Measurements from ENCODE around the gene MUC5B. TPM values are rescaled to one million over a fixed set of nuclear protein-coding genes. Genes with fewer than 3 reads are reported as not detected.

MUC5B gene
- total and polyA plus RNA-seq, 2 of the 13 experiments (the other 11 are each of a cell fraction or from before 2014, with no cell fraction given), result 0.01 TPM; not detected in 1

DNA sequence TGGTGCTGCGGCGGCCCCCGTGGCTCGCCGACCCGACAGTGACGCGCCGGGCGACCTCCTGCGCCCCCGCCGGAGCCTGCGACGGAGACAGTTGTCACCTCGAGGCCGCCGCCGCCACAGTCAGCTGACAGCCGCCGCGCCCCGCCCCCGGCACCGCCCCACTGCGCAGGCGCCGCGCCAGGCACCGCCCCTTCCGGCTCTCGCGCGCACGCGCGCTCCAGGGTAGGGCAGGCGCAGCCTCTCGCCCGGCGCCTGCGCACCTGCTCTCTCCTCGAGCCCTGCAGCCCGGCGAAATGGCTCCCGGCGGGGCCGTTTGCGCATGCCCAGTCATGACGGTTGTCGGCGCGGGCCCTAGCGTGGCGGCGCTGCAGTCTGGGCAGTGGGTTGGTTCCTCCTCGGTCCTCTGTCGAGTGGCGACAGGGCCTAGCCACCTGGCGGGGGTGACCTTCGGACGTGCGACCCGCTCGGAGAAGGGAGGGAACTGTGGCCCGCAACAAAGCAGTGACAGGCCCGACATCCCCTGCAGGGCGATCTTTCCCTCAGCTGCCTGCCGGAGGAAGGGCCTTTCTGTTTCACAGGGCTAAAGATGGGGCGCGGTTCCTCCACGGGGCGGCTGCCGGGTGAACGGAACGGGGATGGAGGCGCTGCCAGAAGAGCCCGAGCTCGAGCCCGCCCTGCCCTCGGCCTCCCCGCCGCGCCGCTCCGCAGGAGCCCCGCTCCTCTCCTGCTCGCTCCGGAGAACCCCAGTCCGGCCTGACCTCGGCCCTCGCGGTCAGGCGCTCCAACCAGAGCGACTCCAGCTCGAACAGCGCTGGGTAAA is 86.8 kb downstream of the MUC5B start, which contains the start of gene TOLLIP (continued):
- 0 out of 2 replicates have a peak, but pooled peaks have one; percentile 34 for TF ChIP-seq HOXD1 (CRISPR knock-in tag; IDR thresholded peaks at IDR 0.05)
- TF ChIP-seq ATRX (CRISPR knock-in tag; IDR thresholded peaks at IDR 0.05; ENCODE audit: borderline replicate concordance), result no peak
- no peak; the same call in 1 of the 2 replicates for TF ChIP-seq MTF2 (CRISPR knock-in tag; IDR thresholded peaks at IDR 0.05; ENCODE audit: borderline replicate concordance)
- TF ChIP-seq SMC3 (IDR thresholded peaks at IDR 0.05; ENCODE audit: low read length), result no peak
- no peak for TF ChIP-seq ZNF234 (CRISPR knock-in tag; conservative IDR thresholded peaks at IDR 0.05)
- no peak for TF ChIP-seq MAFK (conservative IDR thresholded peaks at IDR 0.05 in 1 of 2, IDR thresholded peaks at IDR 0.05 in 1 of 2; ENCODE audit: low read length in 2 of 2)
- TF ChIP-seq ZNF678 (CRISPR knock-in tag; IDR thresholded peaks at IDR 0.05), result peak; percentile 96; the same call in 1 of the 2 replicates
- TF ChIP-seq, protein P1, sequence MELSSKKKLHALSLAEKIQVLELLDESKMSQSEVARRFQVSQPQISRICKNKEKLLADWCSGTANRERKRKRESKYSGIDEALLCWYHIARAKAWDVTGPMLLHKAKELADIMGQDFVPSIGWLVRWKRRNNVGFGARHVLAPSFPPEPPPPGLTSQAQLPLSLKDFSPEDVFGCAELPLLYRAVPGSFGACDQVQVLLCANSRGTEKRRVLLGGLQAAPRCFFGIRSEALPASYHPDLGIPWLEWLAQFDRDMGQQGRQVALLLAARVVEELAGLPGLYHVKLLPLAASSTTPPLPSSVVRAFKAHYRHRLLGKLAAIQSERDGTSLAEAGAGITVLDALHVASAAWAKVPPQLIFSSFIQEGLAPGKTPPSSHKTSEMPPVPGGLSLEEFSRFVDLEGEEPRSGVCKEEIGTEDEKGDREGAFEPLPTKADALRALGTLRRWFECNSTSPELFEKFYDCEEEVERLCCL (CRISPR knock-in tag; IDR thresholded peaks at IDR 0.05; ENCODE audit: borderline replicate concordance), result peak; percentile 80; the same call in 1 of the 2 replicates
- no peak for TF ChIP-seq IRF2 (CRISPR knock-in tag; IDR thresholded peaks at IDR 0.05)
- TF ChIP-seq, protein P2, sequence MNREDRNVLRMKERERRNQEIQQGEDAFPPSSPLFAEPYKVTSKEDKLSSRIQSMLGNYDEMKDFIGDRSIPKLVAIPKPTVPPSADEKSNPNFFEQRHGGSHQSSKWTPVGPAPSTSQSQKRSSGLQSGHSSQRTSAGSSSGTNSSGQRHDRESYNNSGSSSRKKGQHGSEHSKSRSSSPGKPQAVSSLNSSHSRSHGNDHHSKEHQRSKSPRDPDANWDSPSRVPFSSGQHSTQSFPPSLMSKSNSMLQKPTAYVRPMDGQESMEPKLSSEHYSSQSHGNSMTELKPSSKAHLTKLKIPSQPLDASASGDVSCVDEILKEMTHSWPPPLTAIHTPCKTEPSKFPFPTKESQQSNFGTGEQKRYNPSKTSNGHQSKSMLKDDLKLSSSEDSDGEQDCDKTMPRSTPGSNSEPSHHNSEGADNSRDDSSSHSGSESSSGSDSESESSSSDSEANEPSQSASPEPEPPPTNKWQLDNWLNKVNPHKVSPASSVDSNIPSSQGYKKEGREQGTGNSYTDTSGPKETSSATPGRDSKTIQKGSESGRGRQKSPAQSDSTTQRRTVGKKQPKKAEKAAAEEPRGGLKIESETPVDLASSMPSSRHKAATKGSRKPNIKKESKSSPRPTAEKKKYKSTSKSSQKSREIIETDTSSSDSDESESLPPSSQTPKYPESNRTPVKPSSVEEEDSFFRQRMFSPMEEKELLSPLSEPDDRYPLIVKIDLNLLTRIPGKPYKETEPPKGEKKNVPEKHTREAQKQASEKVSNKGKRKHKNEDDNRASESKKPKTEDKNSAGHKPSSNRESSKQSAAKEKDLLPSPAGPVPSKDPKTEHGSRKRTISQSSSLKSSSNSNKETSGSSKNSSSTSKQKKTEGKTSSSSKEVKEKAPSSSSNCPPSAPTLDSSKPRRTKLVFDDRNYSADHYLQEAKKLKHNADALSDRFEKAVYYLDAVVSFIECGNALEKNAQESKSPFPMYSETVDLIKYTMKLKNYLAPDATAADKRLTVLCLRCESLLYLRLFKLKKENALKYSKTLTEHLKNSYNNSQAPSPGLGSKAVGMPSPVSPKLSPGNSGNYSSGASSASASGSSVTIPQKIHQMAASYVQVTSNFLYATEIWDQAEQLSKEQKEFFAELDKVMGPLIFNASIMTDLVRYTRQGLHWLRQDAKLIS (CRISPR knock-in tag; IDR thresholded peaks at IDR 0.05), result no peak
- TF ChIP-seq ZNF557 (CRISPR knock-in tag; IDR thresholded peaks at IDR 0.05), result no peak
- TF ChIP-seq, protein P3, sequence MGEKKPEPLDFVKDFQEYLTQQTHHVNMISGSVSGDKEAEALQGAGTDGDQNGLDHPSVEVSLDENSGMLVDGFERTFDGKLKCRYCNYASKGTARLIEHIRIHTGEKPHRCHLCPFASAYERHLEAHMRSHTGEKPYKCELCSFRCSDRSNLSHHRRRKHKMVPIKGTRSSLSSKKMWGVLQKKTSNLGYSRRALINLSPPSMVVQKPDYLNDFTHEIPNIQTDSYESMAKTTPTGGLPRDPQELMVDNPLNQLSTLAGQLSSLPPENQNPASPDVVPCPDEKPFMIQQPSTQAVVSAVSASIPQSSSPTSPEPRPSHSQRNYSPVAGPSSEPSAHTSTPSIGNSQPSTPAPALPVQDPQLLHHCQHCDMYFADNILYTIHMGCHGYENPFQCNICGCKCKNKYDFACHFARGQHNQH (CRISPR knock-in tag; IDR thresholded peaks at IDR 0.05), result peak; percentile 57; the same call in 1 of the 2 replicates
- TF ChIP-seq, protein P4, sequence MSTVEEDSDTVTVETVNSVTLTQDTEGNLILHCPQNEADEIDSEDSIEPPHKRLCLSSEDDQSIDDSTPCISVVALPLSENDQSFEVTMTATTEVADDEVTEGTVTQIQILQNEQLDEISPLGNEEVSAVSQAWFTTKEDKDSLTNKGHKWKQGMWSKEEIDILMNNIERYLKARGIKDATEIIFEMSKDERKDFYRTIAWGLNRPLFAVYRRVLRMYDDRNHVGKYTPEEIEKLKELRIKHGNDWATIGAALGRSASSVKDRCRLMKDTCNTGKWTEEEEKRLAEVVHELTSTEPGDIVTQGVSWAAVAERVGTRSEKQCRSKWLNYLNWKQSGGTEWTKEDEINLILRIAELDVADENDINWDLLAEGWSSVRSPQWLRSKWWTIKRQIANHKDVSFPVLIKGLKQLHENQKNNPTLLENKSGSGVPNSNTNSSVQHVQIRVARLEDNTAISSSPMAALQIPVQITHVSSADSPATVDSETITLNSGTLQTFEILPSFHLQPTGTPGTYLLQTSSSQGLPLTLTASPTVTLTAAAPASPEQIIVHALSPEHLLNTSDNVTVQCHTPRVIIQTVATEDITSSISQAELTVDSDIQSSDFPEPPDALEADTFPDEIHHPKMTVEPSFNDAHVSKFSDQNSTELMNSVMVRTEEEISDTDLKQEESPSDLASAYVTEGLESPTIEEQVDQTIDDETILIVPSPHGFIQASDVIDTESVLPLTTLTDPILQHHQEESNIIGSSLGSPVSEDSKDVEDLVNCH (CRISPR knock-in tag; IDR thresholded peaks at IDR 0.05), result no peak
- no peak for TF ChIP-seq ZNF101 (CRISPR knock-in tag; IDR thresholded peaks at IDR 0.05; ENCODE audit: borderline replicate concordance, low read depth)
- TF ChIP-seq RAD21 (CRISPR knock-in tag; IDR thresholded peaks at IDR 0.05), result peak; percentile 38
- TF ChIP-seq ZNF329 (CRISPR knock-in tag; IDR thresholded peaks at IDR 0.05; ENCODE audit: low read depth), result peak; percentile 52; the same call in 1 of the 2 replicates
- TF ChIP-seq TBL1XR1 (IDR thresholded peaks at IDR 0.05; ENCODE audit: borderline replicate concordance, low read length, partially characterized antibody), result no peak
- no peak for TF ChIP-seq SNAI1 (CRISPR knock-in tag; IDR thresholded peaks at IDR 0.05; ENCODE audit: borderline replicate concordance)
- peak; percentile 82 for TF ChIP-seq SKI (IDR thresholded peaks at IDR 0.05; ENCODE audit: partially characterized antibody)
- TF ChIP-seq ZNF17 (CRISPR knock-in tag; IDR thresholded peaks at IDR 0.05), result no peak
- TF ChIP-seq ZNF274 (CRISPR knock-in tag; IDR thresholded peaks at IDR 0.05), result peak; percentile 96

All from HepG2 (cell line).